Measurements from ENCODE around the gene FBXO34. TPM values are rescaled to one million over a fixed set of nuclear protein-coding genes. Genes with fewer than 3 reads are reported as not detected.

Gene FBXO34
- total and polyA plus RNA-seq, 10 of the 15 experiments (the other 5 are each of a cell fraction or from before 2014, with no cell fraction given) = 5.6 to 22.8 (median 17.6) TPM

DNA sequence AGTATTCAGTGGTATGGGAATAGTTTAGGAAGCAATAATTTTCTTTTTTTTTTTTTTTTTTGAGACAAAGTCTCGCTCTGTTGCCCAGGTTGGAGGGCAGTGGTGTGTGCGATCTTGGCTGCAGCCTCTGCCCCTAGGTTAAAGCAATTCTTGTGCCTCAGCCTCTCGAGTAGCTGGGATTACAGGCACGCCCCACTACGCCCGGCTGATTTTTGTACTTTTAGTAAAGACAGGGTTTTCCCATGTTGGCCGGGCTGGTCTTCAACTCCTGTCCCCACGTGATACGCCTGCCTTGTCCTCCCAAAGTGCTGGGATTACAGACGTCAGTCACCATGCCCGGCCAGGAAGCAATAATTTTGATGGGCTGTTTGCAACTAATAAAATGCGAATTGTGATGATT is 78.3 kb downstream of the FBXO34 start:
- BruUV-seq (replicated peaks) = no TSS peak
- POLR2A ChIA-PET = interaction anchor here (1.6 to 2.7 kb wide), 2 partner anchors 16 to 75 kb away, joined by 5 to 6 read pairs; no protein-coding TSS in a partner anchor
- peaks cover 7 to 12% of the 10 kb centered on the region in 2 experiments for H3K36me3 ChIP-seq (ENCODE audit: control insufficient read depth in 2 of 2, insufficient read depth in 2 of 2, low read length in 1 of 2)
- RAD21 ChIA-PET (ENCODE audit: unreplicated experiment) = interaction anchor here (1.5 to 7.4 kb wide), 5 partner anchors 16 to 104 kb away, joined by 4 to 65 read pairs (median 23); partner anchors contain the start of gene FBXO34
- in situ Hi-C loops (cut with MboI) (no loop called here), intact Hi-C loops (cut with micrococcal nuclease; ENCODE audit: unreplicated experiment) (no loop called here)
- peak overlapping the region; percentile 71 for H3K4me2 ChIP-seq (ENCODE audit: control insufficient read depth, insufficient read depth)
- H3K79me2 ChIP-seq (ENCODE audit: control insufficient read depth, insufficient read depth, low read length) = peaks cover 5% of the 10 kb centered on the region
- H3K27ac ChIP-seq (ENCODE audit: control insufficient read depth, insufficient read depth) = no peak overlapping the region
- ATAC-seq = peak; percentile 83
- SMC1A ChIA-PET (ENCODE audit: uncharacterized antibody, unreplicated experiment) = interaction anchor here (0.7 to 12.7 kb wide), 7 partner anchors 14 to 145 kb away, joined by 3 to 161 read pairs (median 4); partner anchors contain the start of gene FBXO34
- H2AFZ ChIP-seq (ENCODE audit: control insufficient read depth, low read depth, low read length) = no peak overlapping the region
- H3K9me3 ChIP-seq (replicated peaks; ENCODE audit: control insufficient read depth, insufficient read depth, low read length) = no peaks in the 10 kb centered on the region
- no peak for FAIRE-seq
- CTCF ChIA-PET = interaction anchor here (0.9 to 13.6 kb wide), 8 partner anchors 11 to 1111 kb away, joined by 3 to 255 read pairs (median 3); partner anchors contain the start of gene FBXO34
- H3K4me1 ChIP-seq (ENCODE audit: control insufficient read depth, insufficient read depth, low read length) = peaks cover 11% of the 10 kb centered on the region
- no peaks in the 10 kb centered on the region for H4K20me1 ChIP-seq (ENCODE audit: control insufficient read depth, insufficient read depth)
- H3K4me3 ChIP-seq = no peak overlapping the region
- H3K27me3 ChIP-seq (replicated peaks in 1 of 2; ENCODE audit: control insufficient read depth in 2 of 2, insufficient read depth in 2 of 2, low read length in 1 of 2) = no peaks in the 10 kb centered on the region
- H3K9ac ChIP-seq (ENCODE audit: control insufficient read depth, insufficient read depth, low read length) = no peak overlapping the region
- 4% methylated on average over 12 of the region's 12 CpGs for WGBS (ENCODE audit: insufficient coverage, insufficient replicate concordance, low lambda C conversion rate, missing lambda C conversion rate)
- no peak for DNase-seq (ENCODE audit: low read depth, low spot score)
- no peak for TF ChIP-seq POLR2AphosphoS2 (IDR thresholded peaks at IDR 0.05; ENCODE audit: low read depth, low read length)
- no peak for TF ChIP-seq GATAD2B (conservative IDR thresholded peaks at IDR 0.05; ENCODE audit: low read depth)
- no peak for TF ChIP-seq ZNF592 (IDR thresholded peaks at IDR 0.05)
- TF ChIP-seq ZBED1 (IDR thresholded peaks at IDR 0.05; ENCODE audit: borderline replicate concordance) = no peak
- no peak for TF ChIP-seq BRCA1 (IDR thresholded peaks at IDR 0.05; ENCODE audit: low read depth, low read length)
- TF ChIP-seq BHLHE40 (IDR thresholded peaks at IDR 0.05; ENCODE audit: borderline replicate concordance in 1 of 2, low read depth in 2 of 2, low read length in 1 of 2) = no peak
- TF ChIP-seq CREM (IDR thresholded peaks at IDR 0.05; ENCODE audit: low read depth) = no peak
- TF ChIP-seq CEBPZ (IDR thresholded peaks at IDR 0.05; ENCODE audit: low read depth, low read length) = no peak
- TF ChIP-seq JUND (IDR thresholded peaks at IDR 0.05; ENCODE audit: low read depth, low read length) = no peak
- TF ChIP-seq SPI1 (IDR thresholded peaks at IDR 0.05; ENCODE audit: borderline replicate concordance, insufficient read depth, low read depth, low read length) = no peak
- TF ChIP-seq RAD21 (IDR thresholded peaks at IDR 0.05; ENCODE audit: insufficient read depth, low read depth, low read length) = no peak
- no peak for TF ChIP-seq SMARCA5 (IDR thresholded peaks at IDR 0.05)
- no peak for TF ChIP-seq NFXL1 (IDR thresholded peaks at IDR 0.05; ENCODE audit: borderline replicate concordance)

Measured in GM12878 (cell line).